Measurements from ENCODE around the gene RIT2. TPM values are rescaled to one million over a fixed set of nuclear protein-coding genes. Genes with fewer than 3 reads are reported as not detected.

Gene RIT2
- total and polyA plus RNA-seq, 8 donors: not detected

- Histone ChIP-seq H3K4me3 (no peak overlapping the region), H3K9me3 (no peaks in the 10 kb centered on the region), H3K27me3 (no peaks in the 10 kb centered on the region), H3K4me1 (no peaks in the 10 kb centered on the region), H3K36me3 (no peaks in the 10 kb centered on the region), H3K27ac (no peak overlapping the region)
- TF ChIP-seq, protein P1, sequence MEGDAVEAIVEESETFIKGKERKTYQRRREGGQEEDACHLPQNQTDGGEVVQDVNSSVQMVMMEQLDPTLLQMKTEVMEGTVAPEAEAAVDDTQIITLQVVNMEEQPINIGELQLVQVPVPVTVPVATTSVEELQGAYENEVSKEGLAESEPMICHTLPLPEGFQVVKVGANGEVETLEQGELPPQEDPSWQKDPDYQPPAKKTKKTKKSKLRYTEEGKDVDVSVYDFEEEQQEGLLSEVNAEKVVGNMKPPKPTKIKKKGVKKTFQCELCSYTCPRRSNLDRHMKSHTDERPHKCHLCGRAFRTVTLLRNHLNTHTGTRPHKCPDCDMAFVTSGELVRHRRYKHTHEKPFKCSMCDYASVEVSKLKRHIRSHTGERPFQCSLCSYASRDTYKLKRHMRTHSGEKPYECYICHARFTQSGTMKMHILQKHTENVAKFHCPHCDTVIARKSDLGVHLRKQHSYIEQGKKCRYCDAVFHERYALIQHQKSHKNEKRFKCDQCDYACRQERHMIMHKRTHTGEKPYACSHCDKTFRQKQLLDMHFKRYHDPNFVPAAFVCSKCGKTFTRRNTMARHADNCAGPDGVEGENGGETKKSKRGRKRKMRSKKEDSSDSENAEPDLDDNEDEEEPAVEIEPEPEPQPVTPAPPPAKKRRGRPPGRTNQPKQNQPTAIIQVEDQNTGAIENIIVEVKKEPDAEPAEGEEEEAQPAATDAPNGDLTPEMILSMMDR (IDR thresholded peaks at IDR 0.05): no peak
- no peak for TF ChIP-seq POLR2A (IDR thresholded peaks at IDR 0.05)
- no peak for TF ChIP-seq EP300 (IDR thresholded peaks at IDR 0.05)
- DNase-seq: no peak
- intact Hi-C loops (cut with DNase I; ENCODE audit: low total_unique reads): no loop called here
- WGBS, 5 donors: 62 to 82% (median 78%) methylated on average over 2 of the region's 2 CpGs
Measured at GRCh38 chr18:42758852-42759251, 356.6 kb downstream of the RIT2 start.

DNA sequence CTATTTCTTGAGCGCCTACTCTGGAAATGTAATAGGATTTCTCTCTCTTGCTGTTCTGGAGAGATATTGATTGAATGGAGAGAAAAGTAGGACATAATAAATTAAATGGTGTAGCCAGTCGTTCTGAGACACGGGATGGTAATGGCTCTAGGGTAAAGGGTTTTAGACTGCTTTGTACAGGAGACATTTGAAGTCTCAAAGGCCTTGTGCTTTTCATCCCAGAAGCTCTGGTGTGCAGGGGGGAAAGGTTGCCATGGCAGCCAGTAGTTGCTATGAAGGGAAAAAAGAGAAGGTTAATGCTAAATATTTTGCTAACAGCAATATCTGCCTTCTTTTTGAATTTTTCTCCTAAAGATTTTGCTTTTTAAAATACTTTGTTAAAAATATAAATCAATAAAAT lies 359.3 kb downstream of the RIT2 start:
- H3K9me3 ChIP-seq: no peaks in the 10 kb centered on the region
- TF ChIP-seq POLR2AphosphoS5 (IDR thresholded peaks at IDR 0.05) (no peak), POLR2A (IDR thresholded peaks at IDR 0.05) (no peak), EP300 (IDR thresholded peaks at IDR 0.05) (no peak)
- TF ChIP-seq, protein P1 (IDR thresholded peaks at IDR 0.05): no peak
- H3K27ac ChIP-seq: no peak overlapping the region
- no peak for DNase-seq
- no peaks in the 10 kb centered on the region for H3K27me3 ChIP-seq
- intact Hi-C loops (cut with DNase I; ENCODE audit: low total_unique reads): no loop called here
- no peaks in the 10 kb centered on the region for H3K36me3 ChIP-seq
- H3K4me3 ChIP-seq: no peak overlapping the region
- no peaks in the 10 kb centered on the region for H3K4me1 ChIP-seq
- 80 to 92% (median 87%) methylated on average over 3 of the region's 3 CpGs for WGBS, 5 donors

DNA sequence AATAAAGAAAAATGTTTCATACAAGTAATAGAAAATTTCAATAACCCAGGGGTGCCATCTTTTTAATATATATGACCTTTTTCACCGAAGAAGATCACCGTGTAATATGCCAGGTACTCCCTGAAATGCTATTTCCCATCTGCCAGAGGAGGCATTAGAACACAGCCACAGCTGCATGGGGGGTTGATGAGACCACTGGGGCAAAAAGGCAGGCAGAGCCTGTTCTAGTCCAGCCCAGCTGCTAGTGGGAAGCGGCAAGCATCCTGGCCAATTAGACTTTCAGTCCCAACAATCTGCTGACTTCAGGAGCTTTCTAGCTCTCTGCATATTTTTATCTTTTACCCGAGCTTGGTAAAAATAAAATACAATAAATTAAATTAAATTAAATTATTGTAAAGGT lies 362.6 kb downstream of the RIT2 start:
- intact Hi-C loops (cut with DNase I; ENCODE audit: low total_unique reads): no loop called here
- Histone ChIP-seq H3K4me1 (no peaks in the 10 kb centered on the region), H3K9me3 (no peaks in the 10 kb centered on the region), H3K4me3 (no peak overlapping the region), H3K27me3 (no peaks in the 10 kb centered on the region), H3K27ac (no peak overlapping the region), H3K36me3 (no peaks in the 10 kb centered on the region)
- TF ChIP-seq EP300 (IDR thresholded peaks at IDR 0.05) (no peak), POLR2AphosphoS5 (IDR thresholded peaks at IDR 0.05) (no peak)
- TF ChIP-seq, protein P1 (IDR thresholded peaks at IDR 0.05): no peak
- WGBS, 5 donors: 77 to 94% (median 91%) methylated on average over 4 of the region's 4 CpGs
- no peak for DNase-seq

DNA sequence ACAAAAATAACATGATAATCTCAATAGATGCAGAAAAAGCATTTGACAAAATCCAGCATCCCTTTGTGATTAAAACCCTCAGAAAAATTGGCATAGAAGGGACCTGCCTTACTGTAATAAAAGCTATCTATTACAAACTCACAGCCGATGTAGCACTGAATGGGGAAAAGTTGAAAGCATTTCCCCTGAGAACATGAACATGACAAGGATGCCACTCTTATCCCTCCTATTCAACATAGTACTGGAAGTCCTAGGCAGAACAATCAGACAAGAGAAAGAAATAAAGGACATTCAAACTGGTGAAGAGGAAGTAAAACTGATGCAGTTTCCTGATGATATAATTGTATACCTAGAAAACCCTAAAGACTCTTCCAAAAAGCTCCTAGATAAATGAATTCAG lies 368.7 kb downstream of the RIT2 start:
- no peak overlapping the region for H3K4me3 ChIP-seq
- H3K27ac ChIP-seq: no peak overlapping the region
- no peak for DNase-seq
- no peaks in the 10 kb centered on the region for H3K27me3 ChIP-seq
- WGBS, 5 donors: 53 to 80% (median 72%) methylated on average over 1 of the region's 1 CpG
- no peaks in the 10 kb centered on the region for H3K36me3 ChIP-seq
- no peaks in the 10 kb centered on the region for H3K4me1 ChIP-seq
- TF ChIP-seq EP300 (IDR thresholded peaks at IDR 0.05): no peak
- TF ChIP-seq, protein P1 (IDR thresholded peaks at IDR 0.05): no peak
- no peak for TF ChIP-seq POLR2A (IDR thresholded peaks at IDR 0.05)
- TF ChIP-seq POLR2AphosphoS5 (IDR thresholded peaks at IDR 0.05): no peak
- intact Hi-C loops (cut with DNase I; ENCODE audit: low total_unique reads): no loop called here
- no peaks in the 10 kb centered on the region for H3K9me3 ChIP-seq

DNA sequence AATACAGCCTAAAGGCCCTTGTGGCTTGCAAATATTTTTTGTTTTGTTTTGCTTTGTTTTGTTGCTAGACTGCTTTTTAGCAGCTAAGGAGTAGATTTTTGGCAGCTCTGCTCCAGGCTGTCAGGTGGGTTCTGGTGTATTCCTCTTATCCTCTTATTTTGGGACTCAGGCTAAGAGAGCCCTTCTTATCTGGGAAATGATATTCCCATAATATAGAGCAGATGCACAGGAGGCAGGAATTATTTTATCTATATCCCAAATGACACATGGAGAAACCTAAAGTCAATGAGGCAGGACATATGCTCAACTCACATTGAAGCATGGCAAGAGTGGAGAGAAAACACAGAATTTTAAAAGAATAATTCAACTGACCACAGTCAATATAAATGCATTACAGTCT lies 369.6 kb downstream of the RIT2 start:
- Histone ChIP-seq H3K4me3 (no peak overlapping the region), H3K36me3 (no peaks in the 10 kb centered on the region), H3K27ac (no peak overlapping the region), H3K27me3 (no peaks in the 10 kb centered on the region), H3K9me3 (no peaks in the 10 kb centered on the region), H3K4me1 (no peaks in the 10 kb centered on the region)
- intact Hi-C loops (cut with DNase I; ENCODE audit: low total_unique reads): no loop called here
- DNase-seq: no peak
- TF ChIP-seq EP300 (IDR thresholded peaks at IDR 0.05) (no peak), POLR2AphosphoS5 (IDR thresholded peaks at IDR 0.05) (no peak), POLR2A (IDR thresholded peaks at IDR 0.05) (no peak)
- TF ChIP-seq, protein P1 (IDR thresholded peaks at IDR 0.05): no peak
